Testis (tissue), 3 donors: Measurements from ENCODE around the gene UBE2Z. TPM values are rescaled to one million over a fixed set of nuclear protein-coding genes. Genes with fewer than 3 reads are reported as not detected.
A peak's percentile ranks its signal among the peaks of the same experiment; 100 is the strongest.

Experiments used
- DNase-seq: peaks from one replicate; pipeline ENCODE4 v3.0.0-alpha.2; 2019
- H3K27ac ChIP-seq, 2 donors: fragments of 200-600 bp; sonication (generic); one replicate each; pipeline ENCODE4 v1.5.1; 2019
- H3K27me3 ChIP-seq: fragments of 200-600 bp; sonication (generic); one replicate; pipeline ENCODE4 v1.5.1; 2019
- H3K36me3 ChIP-seq: fragments of 200-600 bp; sonication (generic); one replicate; pipeline ENCODE4 v1.5.1; 2017; ENCODE audit warnings: low read depth; ENCODE audit errors: missing control alignments
- H3K4me1 ChIP-seq: fragments of 200-600 bp; sonication (generic); one replicate; pipeline ENCODE4 v1.5.1; 2019
- H3K4me3 ChIP-seq, 2 donors: fragments of 200-600 bp; sonication (generic); one replicate each; pipeline ENCODE4 v1.5.1; 2017 to 2019
- H3K9me3 ChIP-seq: fragments of 200-600 bp; sonication (generic); one replicate; pipeline ENCODE4 v1.5.1; 2017
- CTCF ChIP-seq, 3 experiments: fragments of 450-650 bp in 2 of 3; fragments of 200-600 bp in 1 of 3; sonication (generic) in 1 of 3; IDR thresholded peaks; one replicate each; pipeline ENCODE4 v1.5.1; 2016 to 2019; ENCODE audit warnings: antibody characterized with exemption in 3 of 3, mild to moderate bottlenecking in 2 of 3, moderate library complexity in 1 of 3
- POLR2A ChIP-seq: fragments of 450-650 bp; IDR thresholded peaks from one replicate; pipeline ENCODE4 v1.6.1; 2017; ENCODE audit warnings: antibody characterized with exemption, mild to moderate bottlenecking, moderate library complexity
- WGBS, 2 donors: methylation state at CpG; one replicate each; pipeline ENCODE4 v1.1.5; 2018; 5-methylcytosine and 5-hydroxymethylcytosine counted together
- intact Hi-C: fragments of 100-400 bp; cut with DNase I; formaldehyde crosslinking; loops from one replicate; pipeline ENCODE4 v1.15.1; 2023; ENCODE audit warnings: low total_unique reads
- polyA plus RNA-seq: library from polyadenylated mRNA; stranded (reverse); fragments of 350-450 nt; fragmentation: Illumina TruSeq; extraction: RNeasy Lipid Tissue Mini Kit (QIAGEN cat#74804); gene quantifications from one replicate; pipeline ENCODE4 v1.2.3, GENCODE V29; 2014; ENCODE audit warnings: low read depth, low replicate concordance; ENCODE audit not compliant: insufficient read depth
- total RNA-seq, 2 donors: library from RNA; depleted of rRNA; stranded (reverse); fragments of >200 nt; gene quantifications; one replicate each; pipeline ENCODE4 v1.2.3, GENCODE V29; 2016

UBE2Z gene
- total and polyA plus RNA-seq, 3 donors from 2014 or later = 74.6 to 107 (median 82.3) TPM

GRCh38 chr17:48873696-48874443 lies 34.3 kb upstream of the UBE2Z start:
- peaks cover 27% of the 10 kb centered on the region for H3K4me1 ChIP-seq
- H3K9me3 ChIP-seq = no peaks in the 10 kb centered on the region
- DNase-seq = no peak
- no peaks in the 10 kb centered on the region for H3K36me3 ChIP-seq
- WGBS, 2 donors = 43 to 54% methylated on average over 5 of the region's 5 CpGs
- intact Hi-C loops = loop anchor here (10.0 kb wide), 1 partner anchor 49 kb away; no protein-coding TSS in a partner anchor
- TF ChIP-seq CTCF (IDR thresholded peaks at IDR 0.05) = no peak
- TF ChIP-seq POLR2A = no peak
- peak overlapping the region in 1 of 2 donors; percentile 57 for H3K27ac ChIP-seq
- no peaks in the 10 kb centered on the region for H3K27me3 ChIP-seq
- no peak overlapping the region for H3K4me3 ChIP-seq

GRCh38 chr17:48878920-48879898 lies 29.0 kb upstream of the UBE2Z start:
- DNase-seq = peak; percentile 61
- TF ChIP-seq POLR2A (no peak), CTCF (IDR thresholded peaks at IDR 0.05) (peak; percentile 67 to 86 (median 79))

GRCh38 chr17:48882272-48882671 lies 25.9 kb upstream of the UBE2Z start:
- DNase-seq = no peak
- intact Hi-C loops = loop anchor here (5.0 kb wide), 2 partner anchors 85 to 155 kb away; partner anchors contain the start of gene HOXB13
- H3K4me1 ChIP-seq = no peaks in the 10 kb centered on the region
- no peaks in the 10 kb centered on the region for H3K9me3 ChIP-seq
- no peak overlapping the region for H3K4me3 ChIP-seq
- H3K27me3 ChIP-seq = no peaks in the 10 kb centered on the region
- 95 to 98% methylated on average over 2 of the region's 2 CpGs for WGBS, 2 donors
- no peak overlapping the region for H3K27ac ChIP-seq
- H3K36me3 ChIP-seq = no peaks in the 10 kb centered on the region
- TF ChIP-seq CTCF (IDR thresholded peaks at IDR 0.05) (no peak), POLR2A (no peak)

More at GRCh38 chr17:48878920-48879898, 29.0 kb upstream of the UBE2Z start:
- Histone ChIP-seq H3K36me3 (no peaks in the 10 kb centered on the region), H3K27me3 (no peaks in the 10 kb centered on the region), H3K9me3 (no peaks in the 10 kb centered on the region), H3K4me1 (no peaks in the 10 kb centered on the region), H3K27ac (no peak overlapping the region), H3K4me3 (no peak overlapping the region)
- 24 to 30% methylated on average over 12 of the region's 12 CpGs for WGBS, 2 donors
- intact Hi-C loops = loop anchor here (10.0 kb wide), 1 partner anchor 54 kb away; no protein-coding TSS in a partner anchor

GRCh38 chr17:48883171-48883570 lies 25.0 kb upstream of the UBE2Z start:
- intact Hi-C loops = loop anchor here (5.0 kb wide), 2 partner anchors 86 to 156 kb away; partner anchors contain the start of gene HOXB13
- no peak for TF ChIP-seq CTCF (IDR thresholded peaks at IDR 0.05)
- TF ChIP-seq POLR2A = no peak
- Histone ChIP-seq H3K4me3 (no peak overlapping the region), H3K4me1 (no peaks in the 10 kb centered on the region), H3K9me3 (no peaks in the 10 kb centered on the region), H3K27ac (no peak overlapping the region), H3K27me3 (no peaks in the 10 kb centered on the region), H3K36me3 (no peaks in the 10 kb centered on the region)
- no peak for DNase-seq
- 60 to 72% methylated on average over 10 of the region's 10 CpGs for WGBS, 2 donors
